Right lobe of liver (tissue), 4 donors: ENCODE measurements around the gene CORO2B.

Experiments
- CTCF ChIP-seq, 4 donors: fragments of 200-600 bp in 3 of 4; fragments of 450-650 bp in 1 of 4; IDR thresholded peaks; one replicate each; pipeline versions ENCODE4 v1.5.1 to v1.8.0; 2016 to 2022; ENCODE audit warnings: antibody characterized with exemption in 4 of 4, mild to moderate bottlenecking in 2 of 4
- POLR2A ChIP-seq: fragments of 450-650 bp; IDR thresholded peaks from one replicate; pipeline ENCODE4 v1.6.1; 2017; ENCODE audit warnings: antibody characterized with exemption, mild to moderate bottlenecking
- donor health status: DM: no; HTN: no; CAD: no.
- donor health status: DM: no; HTN: no; CAD: no.
- donor health status: DM: no; HTN: yes; CAD: no.

GRCh38 chr15:68721886-68722285, 143.1 kb downstream of the CORO2B start:
- TF ChIP-seq CTCF (IDR thresholded peaks at IDR 0.05) (no peak), POLR2A (no peak)
